ENCODE results near the gene NCKAP1.

Gene NCKAP1

GRCh38 chr2:183038341-183039300 is at the start of gene NCKAP1:
TSS of gene NCKAP1 (minus strand) at chr2:183038457. CDS start at chr2:183038099, 358 bp downstream.
- Histone ChIP-seq H3K27me3 (ENCODE audit: insufficient read depth, low read length, poor library complexity) (no peaks in the 10 kb centered on the region), H4K20me1 (ENCODE audit: insufficient read depth, low read length) (no peaks in the 10 kb centered on the region; the same call in 1 of the 2 replicates), H3K4me3 (ENCODE audit: low read depth in 1 of 2, low read length in 2 of 2) (no peak within 1 kb of the TSS), H3K79me2 (ENCODE audit: insufficient read depth, low read length) (no peaks in the 10 kb centered on the region), H3K36me3 (ENCODE audit: insufficient read depth, low read length) (no peaks in the 10 kb centered on the region), H3K4me1 (ENCODE audit: insufficient read depth, low read length) (peaks cover 20% of the 10 kb centered on the region), H3K9me3 (ENCODE audit: insufficient read depth, low read length, severe bottlenecking) (no peaks in the 10 kb centered on the region), H3K27ac (ENCODE audit: low read length) (no peak within 1 kb of the TSS), H3K9ac (ENCODE audit: low read depth, low read length) (no peak within 1 kb of the TSS), H3K4me2 (ENCODE audit: insufficient read depth, low read length) (no peak within 1 kb of the TSS), H2AFZ (ENCODE audit: low read depth, low read length) (no peak within 1 kb of the TSS)
- TF ChIP-seq EZH2 (IDR thresholded peaks at IDR 0.05; ENCODE audit: borderline replicate concordance, low read depth, low read length, severe bottlenecking), result no peak
- TF ChIP-seq CTCF (IDR thresholded peaks at IDR 0.05; ENCODE audit: borderline replicate concordance, extremely low read depth, low read length, poor library complexity, severe bottlenecking), result no peak
- ATAC-seq (ENCODE audit: insufficient read depth, low read depth), result no peak
- DNase-seq, result no peak

GRCh38 chr2:183081911-183082310 is 43.7 kb upstream of the NCKAP1 start:
- no peak overlapping the region for H2AFZ ChIP-seq (ENCODE audit: low read depth, low read length)
- no peak overlapping the region for H3K4me2 ChIP-seq (ENCODE audit: insufficient read depth, low read length)
- H3K27ac ChIP-seq (ENCODE audit: low read length), result no peak overlapping the region
- TF ChIP-seq EZH2 (IDR thresholded peaks at IDR 0.05; ENCODE audit: borderline replicate concordance, low read depth, low read length, severe bottlenecking), result no peak
- TF ChIP-seq CTCF (IDR thresholded peaks at IDR 0.05; ENCODE audit: borderline replicate concordance, extremely low read depth, low read length, poor library complexity, severe bottlenecking), result no peak
- no peaks in the 10 kb centered on the region for H3K9me3 ChIP-seq (ENCODE audit: insufficient read depth, low read length, severe bottlenecking)
- peaks cover 7% of the 10 kb centered on the region for H3K27me3 ChIP-seq (ENCODE audit: insufficient read depth, low read length, poor library complexity)
- H4K20me1 ChIP-seq (ENCODE audit: insufficient read depth, low read length), result no peaks in the 10 kb centered on the region
- no peak for DNase-seq
- no peak overlapping the region for H3K4me3 ChIP-seq (ENCODE audit: low read depth in 1 of 2, low read length in 2 of 2)
- ATAC-seq (ENCODE audit: insufficient read depth, low read depth), result no peak
- H3K36me3 ChIP-seq (ENCODE audit: insufficient read depth, low read length), result no peaks in the 10 kb centered on the region
- H3K9ac ChIP-seq (ENCODE audit: low read depth, low read length), result no peak overlapping the region
- H3K79me2 ChIP-seq (ENCODE audit: insufficient read depth, low read length), result no peaks in the 10 kb centered on the region
- no peaks in the 10 kb centered on the region for H3K4me1 ChIP-seq (ENCODE audit: insufficient read depth, low read length)

DNA sequence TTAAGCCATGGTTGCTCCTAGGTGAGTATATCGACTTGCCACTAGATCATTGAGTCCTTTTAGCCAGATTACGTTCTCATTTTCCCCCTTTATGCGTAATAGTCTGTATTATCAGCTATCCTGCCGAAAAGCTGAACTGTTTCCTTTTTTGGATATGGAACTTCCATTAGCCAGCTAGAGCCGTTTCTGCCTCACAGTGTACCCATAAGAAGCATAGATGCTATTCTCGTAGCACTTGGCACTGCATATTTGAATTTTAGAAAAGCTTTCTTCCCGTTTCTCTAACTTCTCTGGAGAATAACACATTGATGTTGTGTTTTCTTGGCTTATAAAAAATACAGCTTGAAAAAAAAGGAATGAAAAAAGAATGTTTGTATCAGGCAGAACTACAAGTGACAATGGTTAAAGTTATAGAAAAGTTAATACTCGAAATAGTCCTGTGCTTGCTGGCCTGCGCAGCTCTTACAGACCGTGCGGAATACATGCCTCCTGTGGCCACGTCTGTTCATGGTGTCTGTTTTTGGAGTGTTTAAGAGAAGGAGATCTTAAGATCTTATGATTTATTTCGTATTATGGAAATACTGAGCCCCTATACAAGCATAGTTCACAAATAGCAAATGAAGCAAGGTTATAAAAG is 41.0 kb upstream of the NCKAP1 start:
- TF ChIP-seq EZH2 (IDR thresholded peaks at IDR 0.05; ENCODE audit: borderline replicate concordance, low read depth, low read length, severe bottlenecking) (no peak), CTCF (IDR thresholded peaks at IDR 0.05; ENCODE audit: borderline replicate concordance, extremely low read depth, low read length, poor library complexity, severe bottlenecking) (no peak)
- H3K79me2 ChIP-seq (ENCODE audit: insufficient read depth, low read length), result no peaks in the 10 kb centered on the region
- H3K27me3 ChIP-seq (ENCODE audit: insufficient read depth, low read length, poor library complexity), result peaks cover 7% of the 10 kb centered on the region
- H3K27ac ChIP-seq (ENCODE audit: low read length), result no peak overlapping the region
- H3K36me3 ChIP-seq (ENCODE audit: insufficient read depth, low read length), result no peaks in the 10 kb centered on the region
- H2AFZ ChIP-seq (ENCODE audit: low read depth, low read length), result no peak overlapping the region
- H3K4me2 ChIP-seq (ENCODE audit: insufficient read depth, low read length), result no peak overlapping the region
- H3K4me3 ChIP-seq (ENCODE audit: low read depth in 1 of 2, low read length in 2 of 2), result no peak overlapping the region
- DNase-seq, result no peak
- no peak for ATAC-seq (ENCODE audit: insufficient read depth, low read depth)
- H3K9ac ChIP-seq (ENCODE audit: low read depth, low read length), result no peak overlapping the region
- no peaks in the 10 kb centered on the region for H4K20me1 ChIP-seq (ENCODE audit: insufficient read depth, low read length)
- H3K4me1 ChIP-seq (ENCODE audit: insufficient read depth, low read length), result no peaks in the 10 kb centered on the region
- no peaks in the 10 kb centered on the region for H3K9me3 ChIP-seq (ENCODE audit: insufficient read depth, low read length, severe bottlenecking)
